OCI-LY1 (cell line): ENCODE measurements around the gene DESI2.

ENCODE experiments used
- EZH2 ChIP-seq: fragments of 200-600 bp; sonication (generic), shearing (Covaris generic); IDR thresholded peaks from 2 replicates; pipeline ENCODE4 v1.8.0; 2017; ENCODE audit warnings: borderline replicate concordance, mixed run types, mild to moderate bottlenecking, antibody characterized with exemption, low read length, moderate library complexity, mixed read lengths
- TF ChIP-seq, protein P1 (sequence below): fragments of 200-600 bp; sonication (generic), shearing (Covaris generic); IDR thresholded peaks from 2 replicates; pipeline ENCODE4 v1.5.1; 2017; ENCODE audit warnings: mild to moderate bottlenecking, antibody characterized with exemption, low read length, moderate library complexity, mixed read lengths

DNA sequence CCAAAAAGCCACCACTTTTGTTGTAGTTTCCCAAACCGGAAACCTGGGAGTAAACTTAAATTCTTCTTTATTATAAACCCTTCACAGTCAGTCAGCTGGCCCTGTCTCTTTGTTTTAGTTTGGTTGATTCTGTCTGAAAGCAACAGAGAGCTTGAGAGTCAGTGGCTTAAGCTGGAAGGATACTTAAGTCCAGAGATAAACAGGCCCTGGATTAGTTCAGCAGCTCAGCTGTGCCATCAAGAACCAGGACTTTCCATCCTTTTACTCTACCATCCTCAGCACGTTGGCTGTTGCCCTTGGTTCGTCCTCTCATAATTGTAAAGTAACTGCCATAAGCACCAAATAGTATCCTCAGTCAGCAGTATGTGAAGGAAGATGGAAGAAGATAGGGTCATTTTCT, 4.5 kb downstream of the DESI2 start:
- TF ChIP-seq, protein P1, sequence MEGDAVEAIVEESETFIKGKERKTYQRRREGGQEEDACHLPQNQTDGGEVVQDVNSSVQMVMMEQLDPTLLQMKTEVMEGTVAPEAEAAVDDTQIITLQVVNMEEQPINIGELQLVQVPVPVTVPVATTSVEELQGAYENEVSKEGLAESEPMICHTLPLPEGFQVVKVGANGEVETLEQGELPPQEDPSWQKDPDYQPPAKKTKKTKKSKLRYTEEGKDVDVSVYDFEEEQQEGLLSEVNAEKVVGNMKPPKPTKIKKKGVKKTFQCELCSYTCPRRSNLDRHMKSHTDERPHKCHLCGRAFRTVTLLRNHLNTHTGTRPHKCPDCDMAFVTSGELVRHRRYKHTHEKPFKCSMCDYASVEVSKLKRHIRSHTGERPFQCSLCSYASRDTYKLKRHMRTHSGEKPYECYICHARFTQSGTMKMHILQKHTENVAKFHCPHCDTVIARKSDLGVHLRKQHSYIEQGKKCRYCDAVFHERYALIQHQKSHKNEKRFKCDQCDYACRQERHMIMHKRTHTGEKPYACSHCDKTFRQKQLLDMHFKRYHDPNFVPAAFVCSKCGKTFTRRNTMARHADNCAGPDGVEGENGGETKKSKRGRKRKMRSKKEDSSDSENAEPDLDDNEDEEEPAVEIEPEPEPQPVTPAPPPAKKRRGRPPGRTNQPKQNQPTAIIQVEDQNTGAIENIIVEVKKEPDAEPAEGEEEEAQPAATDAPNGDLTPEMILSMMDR, result no peak
- TF ChIP-seq EZH2, result no peak
